ENCODE data around the gene FCMR.

The FCMR gene

GRCh38 chr1:206921772-206922265 lies at the start of gene FCMR:
FCMR (minus strand) TSS chr1:206921941; CDS start chr1:206921854, 87 bp downstream.
- DNase-seq (ENCODE audit: insufficient read length, low spot score) (no peak), FAIRE-seq (no peak)
- TF ChIP-seq, protein P1, sequence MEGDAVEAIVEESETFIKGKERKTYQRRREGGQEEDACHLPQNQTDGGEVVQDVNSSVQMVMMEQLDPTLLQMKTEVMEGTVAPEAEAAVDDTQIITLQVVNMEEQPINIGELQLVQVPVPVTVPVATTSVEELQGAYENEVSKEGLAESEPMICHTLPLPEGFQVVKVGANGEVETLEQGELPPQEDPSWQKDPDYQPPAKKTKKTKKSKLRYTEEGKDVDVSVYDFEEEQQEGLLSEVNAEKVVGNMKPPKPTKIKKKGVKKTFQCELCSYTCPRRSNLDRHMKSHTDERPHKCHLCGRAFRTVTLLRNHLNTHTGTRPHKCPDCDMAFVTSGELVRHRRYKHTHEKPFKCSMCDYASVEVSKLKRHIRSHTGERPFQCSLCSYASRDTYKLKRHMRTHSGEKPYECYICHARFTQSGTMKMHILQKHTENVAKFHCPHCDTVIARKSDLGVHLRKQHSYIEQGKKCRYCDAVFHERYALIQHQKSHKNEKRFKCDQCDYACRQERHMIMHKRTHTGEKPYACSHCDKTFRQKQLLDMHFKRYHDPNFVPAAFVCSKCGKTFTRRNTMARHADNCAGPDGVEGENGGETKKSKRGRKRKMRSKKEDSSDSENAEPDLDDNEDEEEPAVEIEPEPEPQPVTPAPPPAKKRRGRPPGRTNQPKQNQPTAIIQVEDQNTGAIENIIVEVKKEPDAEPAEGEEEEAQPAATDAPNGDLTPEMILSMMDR (IDR thresholded peaks at IDR 0.05; ENCODE audit: insufficient read depth, missing control alignments): no peak

DNA sequence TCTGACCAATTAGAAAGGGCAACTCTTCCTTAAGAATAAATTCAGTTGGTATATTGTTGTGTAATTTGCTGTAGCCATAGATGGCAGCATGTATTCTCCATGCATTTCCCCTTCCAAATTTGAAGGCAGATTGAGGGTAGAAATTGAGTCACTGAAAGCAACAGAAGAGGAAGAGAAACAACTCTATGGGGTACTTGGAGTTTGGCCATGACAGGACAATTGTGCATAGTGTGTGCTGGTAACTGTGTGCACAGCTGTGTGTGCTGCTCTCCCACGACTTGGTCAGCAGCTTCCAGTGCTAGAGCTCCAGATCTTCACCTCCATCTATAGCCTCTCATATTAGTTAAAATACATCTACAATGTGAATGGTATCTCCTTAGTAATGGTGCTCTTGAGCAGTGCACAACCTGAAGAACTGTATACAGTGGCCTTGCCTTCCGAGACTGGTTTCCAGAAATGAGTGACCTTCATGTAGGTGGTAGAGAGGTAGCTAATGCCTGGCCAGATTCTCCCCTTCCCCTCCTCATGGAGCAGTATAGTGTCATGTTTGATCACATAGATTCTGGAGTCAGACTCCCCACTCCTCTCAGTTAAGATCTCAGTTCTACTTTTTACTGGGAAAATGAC lies 49.4 kb upstream of the FCMR start:
- TF ChIP-seq, protein P1 (IDR thresholded peaks at IDR 0.05; ENCODE audit: insufficient read depth, missing control alignments): no peak
- DNase-seq (ENCODE audit: insufficient read length, low spot score) (no peak), FAIRE-seq (no peak)

DNA sequence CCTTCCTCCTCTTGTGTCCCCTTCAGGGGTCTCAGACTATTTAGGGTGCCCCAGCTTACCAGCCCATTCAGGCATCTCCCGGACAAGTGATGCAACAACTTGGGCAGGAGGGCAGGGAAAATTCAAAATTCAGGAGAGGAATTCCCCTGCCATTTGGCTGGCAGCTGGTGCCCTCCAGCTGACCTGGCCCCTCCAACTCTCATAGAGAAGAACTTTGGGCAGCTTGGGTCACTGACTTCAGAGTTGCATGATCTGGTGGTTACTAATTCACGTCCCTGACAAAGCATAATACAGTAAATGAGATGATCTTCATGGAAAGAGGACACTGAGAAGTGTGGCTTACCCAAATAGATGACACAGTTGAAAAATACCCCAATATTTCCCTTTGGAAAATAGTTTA lies 48.7 kb upstream of the FCMR start, which contains the start of gene FCAMR:
Gene FCAMR (minus strand): TSS at position 15 of the 400 bp plus-strand sequence. CDS start 335 bp downstream, outside the sequence.
- FAIRE-seq (no peak), DNase-seq (ENCODE audit: insufficient read length, low spot score) (no peak)
- TF ChIP-seq, protein P1 (IDR thresholded peaks at IDR 0.05; ENCODE audit: insufficient read depth, missing control alignments): no peak

DNA sequence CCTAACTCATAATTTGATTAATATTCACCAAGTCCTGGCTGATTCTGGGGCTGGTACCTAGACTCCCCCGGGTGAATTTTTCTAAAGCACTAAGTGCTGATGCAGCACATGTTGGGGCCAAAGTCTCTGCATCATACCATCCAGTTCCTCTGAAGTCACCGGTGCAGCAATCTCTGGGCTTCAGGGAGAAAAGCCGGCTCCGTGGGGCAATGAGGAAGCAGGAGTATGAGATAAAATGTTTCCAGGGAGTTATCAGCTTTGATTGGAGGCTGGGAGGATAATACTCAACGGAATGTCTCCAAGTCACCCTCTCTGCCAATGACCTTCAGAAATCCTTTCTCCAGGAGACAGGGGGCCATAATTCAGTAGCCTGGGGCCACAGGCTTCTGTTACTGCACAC lies 47.3 kb upstream of the FCMR start:
- TF ChIP-seq, protein P1 (IDR thresholded peaks at IDR 0.05; ENCODE audit: insufficient read depth, missing control alignments): no peak
- no peak for DNase-seq (ENCODE audit: insufficient read length, low spot score)
- no peak for FAIRE-seq

DNA sequence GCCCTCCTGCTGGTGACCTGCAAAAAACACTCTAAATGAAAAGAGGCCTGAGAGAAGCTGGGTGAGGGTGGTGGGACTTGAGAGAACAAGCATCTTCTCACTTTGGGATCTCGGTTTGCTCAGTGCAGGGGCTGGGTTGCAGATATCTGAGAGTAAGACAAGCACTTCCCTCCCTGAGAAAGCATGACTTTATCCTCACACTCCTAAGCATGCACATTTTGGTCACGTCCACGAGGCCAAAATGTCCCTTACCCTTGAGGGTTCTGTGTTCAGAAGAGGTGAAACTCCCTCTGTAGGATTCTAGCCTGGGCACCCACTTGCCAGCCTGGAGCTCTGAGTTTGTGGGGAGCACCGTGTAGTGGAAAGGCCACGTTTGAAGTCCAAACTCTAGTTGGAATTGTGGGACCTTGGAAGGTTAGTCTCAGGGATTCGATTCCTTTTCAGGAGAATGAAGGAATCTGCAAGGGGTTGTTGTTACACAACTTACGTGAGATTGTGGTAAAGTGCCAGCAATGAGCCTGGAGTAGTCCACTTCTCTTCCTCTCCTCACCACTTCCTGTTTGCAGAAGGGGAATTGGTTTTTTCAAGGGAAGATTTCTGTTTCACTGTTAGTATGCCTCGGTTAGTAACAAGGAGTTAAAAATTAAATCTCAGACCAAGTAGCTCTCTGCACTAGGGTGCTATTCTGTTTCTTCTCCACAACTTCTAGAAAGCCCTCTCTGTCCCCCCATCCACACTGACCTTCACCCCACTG lies 45.5 kb upstream of the FCMR start:
- TF ChIP-seq, protein P1 (IDR thresholded peaks at IDR 0.05; ENCODE audit: insufficient read depth, missing control alignments): no peak
- no peak for FAIRE-seq
- DNase-seq (ENCODE audit: insufficient read length, low spot score): no peak

DNA sequence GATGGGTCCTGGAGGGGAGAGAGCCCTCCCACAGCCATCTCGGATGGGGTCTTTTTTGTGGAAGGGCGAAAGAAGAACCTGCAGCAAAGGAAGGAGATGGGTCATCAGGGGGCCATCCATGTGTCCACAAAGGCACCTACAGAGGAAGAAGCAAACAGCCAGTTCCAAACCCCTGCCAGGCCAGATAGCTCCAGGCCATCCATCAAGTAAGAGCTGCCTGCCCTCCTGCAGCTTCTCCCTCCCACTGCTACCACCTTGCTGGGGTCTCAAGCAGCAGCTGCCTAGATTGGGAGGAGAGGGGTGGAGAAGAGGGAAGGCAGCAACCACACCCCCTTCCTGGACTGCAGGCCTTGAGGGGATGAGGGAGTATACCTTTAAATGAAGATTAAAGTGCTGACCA lies 44.0 kb upstream of the FCMR start:
- no peak for FAIRE-seq
- no peak for DNase-seq (ENCODE audit: insufficient read length, low spot score)
- TF ChIP-seq, protein P1 (IDR thresholded peaks at IDR 0.05; ENCODE audit: insufficient read depth, missing control alignments): no peak

- no peak for FAIRE-seq
These were observed 42.0 kb upstream of the FCMR start for GRCh38 chr1:206963740-206964139.

More at GRCh38 chr1:206963740-206964139, 42.0 kb upstream of the FCMR start:
- TF ChIP-seq, protein P1 (IDR thresholded peaks at IDR 0.05; ENCODE audit: insufficient read depth, missing control alignments): no peak
- DNase-seq (ENCODE audit: insufficient read length, low spot score): no peak
